Progenitor cell of endocrine pancreas (in vitro differentiated cells): ENCODE data around the gene CAPN5. TPM values are rescaled to one million over a fixed set of nuclear protein-coding genes. Genes with fewer than 3 reads are reported as not detected.

Experiments used
- DNase-seq: peaks from one replicate; pipeline ENCODE4 v3.0.0; 2021; ENCODE audit warnings: low spot score; ENCODE audit not compliant: unreplicated experiment
- H3K27ac Mint-ChIP-seq: 2 replicates; pipeline ENCODE4 v1.8.0; 2021; ENCODE audit warnings: mild to moderate bottlenecking, moderate library complexity, mixed read lengths
- H3K27me3 Mint-ChIP-seq: 2 replicates; pipeline ENCODE4 v1.8.0; 2021; ENCODE audit warnings: mixed read lengths
- H3K36me3 Mint-ChIP-seq: 2 replicates; pipeline ENCODE4 v1.8.0; 2022; ENCODE audit warnings: mixed read lengths; ENCODE audit not compliant: insufficient read depth
- H3K4me1 Mint-ChIP-seq: 2 replicates; pipeline ENCODE4 v1.8.0; 2021; ENCODE audit warnings: low read depth, mixed read lengths
- H3K4me3 Mint-ChIP-seq: 2 replicates; pipeline ENCODE4 v1.8.0; 2021; ENCODE audit warnings: low read depth, mild to moderate bottlenecking, moderate library complexity, mixed read lengths
- H3K9me3 Mint-ChIP-seq: 2 replicates; pipeline ENCODE4 v1.8.0; 2021; ENCODE audit warnings: low read depth, mixed read lengths
- CTCF ChIP-seq: fragments of 200-600 bp; sonication (generic); IDR thresholded peaks from one replicate; pipeline ENCODE4 v1.5.0; 2021; ENCODE audit warnings: antibody characterized with exemption, mild to moderate bottlenecking; ENCODE audit not compliant: unreplicated experiment
- total RNA-seq: library from RNA; stranded (reverse); gene quantifications from 2 replicates; pipeline ENCODE4 v1.2.1, GENCODE V29; 2021

Gene CAPN5
- total RNA-seq, 1 donor from 2014 or later, result 10.9 TPM

GRCh38 chr11:77112641-77113381, 46.0 kb downstream of the CAPN5 start:
- no peaks in the 10 kb centered on the region for H3K36me3 Mint-ChIP-seq
- no peak overlapping the region for H3K27ac Mint-ChIP-seq
- peaks cover 2% of the 10 kb centered on the region for H3K4me1 Mint-ChIP-seq
- H3K4me3 Mint-ChIP-seq, result no peak overlapping the region
- H3K9me3 Mint-ChIP-seq, result no peaks in the 10 kb centered on the region
- no peak for DNase-seq
- H3K27me3 Mint-ChIP-seq, result no peaks in the 10 kb centered on the region
- no peak for TF ChIP-seq CTCF

- TF ChIP-seq CTCF, result peak; percentile 74
- H3K36me3 Mint-ChIP-seq, result no peaks in the 10 kb centered on the region
- peaks cover 2% of the 10 kb centered on the region for H3K4me1 Mint-ChIP-seq
- peak overlapping the region; percentile 85 for H3K27ac Mint-ChIP-seq
- no peak for DNase-seq
- no peaks in the 10 kb centered on the region for H3K9me3 Mint-ChIP-seq
- H3K27me3 Mint-ChIP-seq, result no peaks in the 10 kb centered on the region
- H3K4me3 Mint-ChIP-seq, result no peak overlapping the region
These were observed 46.8 kb downstream of the CAPN5 start for GRCh38 chr11:77113382-77114088.

- H3K4me1 Mint-ChIP-seq, result peaks cover 2% of the 10 kb centered on the region
- H3K4me3 Mint-ChIP-seq, result no peak overlapping the region
- no peak for DNase-seq
- H3K27me3 Mint-ChIP-seq, result no peaks in the 10 kb centered on the region
- no peaks in the 10 kb centered on the region for H3K36me3 Mint-ChIP-seq
- H3K9me3 Mint-ChIP-seq, result no peaks in the 10 kb centered on the region
- no peak for TF ChIP-seq CTCF
- H3K27ac Mint-ChIP-seq, result no peak overlapping the region
These were observed 47.3 kb downstream of the CAPN5 start for GRCh38 chr11:77114089-77114463.

GRCh38 chr11:77115181-77115611, 48.4 kb downstream of the CAPN5 start:
- Mint-ChIP-seq H3K36me3 (no peaks in the 10 kb centered on the region), H3K4me3 (no peak overlapping the region), H3K27me3 (no peaks in the 10 kb centered on the region), H3K9me3 (no peaks in the 10 kb centered on the region), H3K27ac (no peak overlapping the region), H3K4me1 (peaks cover 2% of the 10 kb centered on the region)
- peak; percentile 26 for TF ChIP-seq CTCF
- DNase-seq, result no peak

GRCh38 chr11:77115956-77116355, 49.2 kb downstream of the CAPN5 start:
- no peaks in the 10 kb centered on the region for H3K9me3 Mint-ChIP-seq
- H3K4me3 Mint-ChIP-seq, result no peak overlapping the region
- H3K36me3 Mint-ChIP-seq, result no peaks in the 10 kb centered on the region
- H3K4me1 Mint-ChIP-seq, result peaks cover 2% of the 10 kb centered on the region
- TF ChIP-seq CTCF, result no peak
- H3K27ac Mint-ChIP-seq, result no peak overlapping the region
- DNase-seq, result no peak
- H3K27me3 Mint-ChIP-seq, result no peaks in the 10 kb centered on the region
